H4 (cell line): ENCODE results near the gene HHEX. TPM values are rescaled to one million over a fixed set of nuclear protein-coding genes. Genes with fewer than 3 reads are reported as not detected.
A peak's percentile ranks its signal among the peaks of the same experiment; 100 is the strongest.

Experiments
- DNase-seq: peaks from one replicate; pipeline ENCODE4 v3.0.0-alpha.2; 2015; ENCODE audit warnings: low spot score
- total RNA-seq: library from RNA; depleted of rRNA; stranded (reverse); fragments of >200 nt; shearing (Covaris generic); gene quantifications from 2 replicates; pipeline ENCODE4 v1.2.3, GENCODE V29; 2014

The HHEX gene
- total RNA-seq, 1 experiment from 2014 or later, result not detected

DNA sequence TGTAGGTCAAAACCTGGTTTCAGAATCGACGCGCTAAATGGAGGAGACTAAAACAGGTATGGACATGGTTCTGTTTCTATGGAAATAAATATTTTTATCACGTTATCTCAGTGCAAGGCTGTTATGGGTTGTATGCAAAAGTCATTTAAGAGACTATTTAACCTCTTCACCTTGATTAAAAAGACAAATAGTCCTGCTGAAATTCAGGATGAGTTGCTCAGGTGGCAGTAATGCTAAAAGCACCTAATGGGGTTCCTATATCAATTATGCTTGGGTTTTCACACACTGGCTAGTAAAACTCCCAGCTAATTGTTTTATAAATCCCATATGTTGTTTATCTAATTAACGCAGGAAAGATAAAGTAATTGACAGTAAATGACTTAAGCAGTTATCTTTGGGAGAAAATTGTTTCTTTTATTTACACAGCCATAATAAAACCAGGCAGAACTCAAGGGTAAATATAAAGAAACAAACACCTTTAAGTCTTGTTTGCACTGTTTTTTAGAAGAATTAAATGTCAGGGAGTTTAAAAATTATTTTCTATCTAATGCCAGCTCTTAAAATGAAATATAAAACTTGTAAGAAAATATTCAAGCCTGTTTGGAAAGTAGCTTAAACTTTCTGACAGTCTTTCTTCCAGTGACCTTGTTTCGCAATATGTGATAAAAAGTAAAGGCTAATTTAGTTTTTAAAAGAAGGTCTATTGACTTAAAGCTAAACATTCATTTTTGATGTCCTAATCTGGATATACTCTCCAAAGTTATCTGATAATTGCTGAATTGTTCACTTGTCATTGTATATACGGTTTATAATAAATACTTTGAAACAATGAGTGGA, 3.2 kb downstream of the HHEX start:
- DNase-seq, result no peak

DNA sequence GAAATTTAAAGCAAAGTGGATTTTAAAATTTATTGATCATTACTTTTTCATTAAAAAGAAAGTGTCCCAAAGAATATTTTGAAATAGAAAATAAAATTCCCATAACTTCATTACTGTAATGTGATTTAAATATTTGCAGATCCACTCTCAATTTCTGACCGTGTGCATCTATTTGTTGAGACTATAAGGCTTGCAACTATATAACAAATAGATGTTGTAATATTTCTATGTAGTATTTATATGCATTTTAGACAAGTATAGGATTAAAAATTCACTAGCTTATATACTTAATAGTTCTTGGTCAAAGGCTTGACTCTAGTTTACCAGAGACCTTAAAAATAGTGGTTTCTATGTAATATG, 3.8 kb downstream of the HHEX start:
- DNase-seq, result no peak

DNA sequence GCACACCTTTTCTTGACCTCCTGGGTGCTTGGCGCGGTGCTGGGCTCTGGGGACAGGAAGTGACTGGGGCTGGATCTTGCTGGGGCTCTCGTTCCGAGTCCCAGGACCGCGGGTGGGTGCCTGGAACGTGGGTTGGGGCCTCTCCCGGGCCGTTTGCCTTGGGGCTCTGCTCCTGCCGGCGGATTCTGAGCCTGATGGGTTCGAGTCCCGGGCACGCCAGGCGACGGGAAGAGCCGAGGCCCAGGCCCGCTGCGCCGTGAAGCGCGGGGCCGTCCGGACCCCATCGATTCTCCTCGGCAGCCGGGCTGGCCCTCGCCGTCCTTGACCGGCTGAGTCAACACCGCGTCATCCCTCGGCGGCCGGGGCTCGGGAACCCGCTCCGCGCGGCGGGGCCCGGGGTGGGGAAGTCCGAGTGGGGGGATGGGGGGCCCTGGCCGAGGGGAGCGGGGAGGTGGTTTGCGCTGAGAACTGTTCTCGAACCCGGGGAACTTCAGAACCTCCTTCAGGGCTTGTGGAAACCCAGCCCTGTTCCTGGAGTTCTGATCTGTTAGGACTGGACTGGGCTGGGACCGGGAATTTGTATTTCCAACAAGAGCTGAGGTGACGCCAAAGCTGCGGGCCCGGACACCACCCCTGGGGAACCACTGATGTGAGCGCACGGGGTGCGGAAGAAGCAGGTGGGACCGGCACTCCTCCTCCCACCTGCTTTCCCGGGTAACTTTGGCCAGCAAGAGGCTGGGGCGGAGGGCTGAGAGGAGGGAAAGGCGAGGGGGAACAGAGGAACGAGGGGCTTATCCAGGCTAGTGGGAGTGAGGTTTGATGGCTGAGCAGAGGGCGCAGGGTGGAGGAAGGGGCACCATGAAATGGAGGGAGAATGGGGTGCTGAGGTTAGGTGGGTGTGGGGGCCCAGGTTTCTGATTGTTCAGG, 6.2 kb downstream of the HHEX start:
- DNase-seq, result no peak

DNA sequence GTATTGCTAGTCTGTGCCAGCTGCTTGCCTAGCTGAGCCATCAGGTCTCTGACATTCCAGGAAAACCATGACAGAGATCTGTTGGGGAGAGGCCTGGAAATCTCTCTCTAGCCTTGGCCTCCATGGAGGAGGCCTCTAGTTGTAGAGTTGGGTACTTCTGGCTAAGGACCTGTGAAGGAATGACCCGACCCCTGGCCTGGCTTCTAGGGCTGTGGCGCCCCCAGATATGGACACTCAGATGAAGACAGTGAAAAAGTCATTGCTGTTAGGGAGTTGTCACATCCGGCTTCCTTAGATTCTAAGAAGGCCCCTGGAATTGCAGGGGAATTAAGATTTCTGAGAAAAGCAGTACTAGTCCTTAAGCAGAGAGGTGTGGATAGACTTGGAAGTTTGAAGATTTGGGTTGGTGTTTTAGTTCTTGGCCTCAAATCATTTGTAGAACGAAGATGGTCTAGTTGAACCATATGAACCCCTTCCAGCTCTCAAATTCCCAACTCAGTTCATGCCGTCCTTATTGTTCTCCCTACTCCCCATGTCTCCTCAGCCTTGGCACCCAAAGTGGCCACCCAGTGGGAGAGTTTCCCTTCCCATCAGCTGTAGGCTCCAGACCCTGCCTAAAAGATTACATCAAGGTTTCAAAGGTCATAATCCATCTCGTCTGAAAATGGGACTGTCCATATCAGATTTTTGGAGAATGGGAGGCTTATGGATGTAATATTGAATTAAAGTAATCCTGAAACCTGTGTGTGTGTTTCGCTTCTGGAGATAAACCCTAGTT, 7.0 kb downstream of the HHEX start:
- no peak for DNase-seq

DNA sequence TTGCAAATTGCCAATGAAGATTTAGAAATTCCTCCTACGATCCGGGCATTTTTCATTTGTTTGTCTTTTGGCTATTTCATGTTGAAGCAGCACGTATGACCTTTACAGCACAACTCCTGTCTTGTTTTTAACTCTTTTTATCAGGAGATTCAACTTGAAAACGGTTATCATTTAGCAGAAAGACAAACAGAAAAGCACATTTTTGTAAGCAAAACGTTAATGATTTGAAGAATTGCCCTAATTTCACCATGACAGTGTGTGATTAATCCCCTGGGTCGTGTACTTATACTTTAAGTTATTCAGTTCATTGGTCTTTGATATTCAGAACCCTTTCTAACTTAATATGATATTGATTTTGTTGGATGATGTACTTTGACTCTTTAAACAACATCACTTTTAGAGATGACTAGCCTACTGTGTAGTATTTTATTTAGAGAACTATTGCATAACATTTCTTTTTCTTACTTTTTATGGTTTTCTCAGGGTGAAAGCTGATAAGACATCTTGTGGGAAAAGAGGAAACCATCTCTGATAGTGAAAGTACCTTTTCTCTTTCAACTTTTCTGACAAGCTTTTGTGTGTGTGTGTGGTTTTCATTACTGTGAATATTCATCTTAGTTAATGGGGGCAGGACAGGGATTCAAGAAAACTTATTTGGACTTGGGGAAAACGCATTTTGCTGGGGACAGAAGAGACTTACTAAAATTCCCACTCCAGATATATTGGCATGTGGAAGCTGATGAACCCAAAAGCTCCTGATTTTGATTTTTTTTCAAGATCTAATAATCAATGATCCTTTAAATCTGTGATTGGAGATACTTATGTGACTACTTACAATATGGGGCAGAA, 8.1 kb downstream of the HHEX start:
- no peak for DNase-seq

DNA sequence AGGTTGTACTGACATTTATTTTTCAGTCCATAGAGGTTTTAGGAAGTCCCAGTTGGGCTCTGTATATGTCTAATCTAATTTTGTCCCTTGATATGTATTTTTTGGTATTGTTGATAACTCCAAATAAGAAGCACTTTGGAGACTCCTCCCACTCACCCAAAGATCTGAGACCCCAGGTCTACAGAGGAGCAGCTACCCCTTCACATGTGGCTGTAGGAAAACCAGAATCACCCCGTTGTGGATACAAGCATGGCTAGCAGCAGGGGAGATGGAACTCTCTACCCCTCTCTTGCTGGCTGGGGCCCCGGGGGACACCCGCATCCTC, 9.4 kb downstream of the HHEX start:
- no peak for DNase-seq

DNA sequence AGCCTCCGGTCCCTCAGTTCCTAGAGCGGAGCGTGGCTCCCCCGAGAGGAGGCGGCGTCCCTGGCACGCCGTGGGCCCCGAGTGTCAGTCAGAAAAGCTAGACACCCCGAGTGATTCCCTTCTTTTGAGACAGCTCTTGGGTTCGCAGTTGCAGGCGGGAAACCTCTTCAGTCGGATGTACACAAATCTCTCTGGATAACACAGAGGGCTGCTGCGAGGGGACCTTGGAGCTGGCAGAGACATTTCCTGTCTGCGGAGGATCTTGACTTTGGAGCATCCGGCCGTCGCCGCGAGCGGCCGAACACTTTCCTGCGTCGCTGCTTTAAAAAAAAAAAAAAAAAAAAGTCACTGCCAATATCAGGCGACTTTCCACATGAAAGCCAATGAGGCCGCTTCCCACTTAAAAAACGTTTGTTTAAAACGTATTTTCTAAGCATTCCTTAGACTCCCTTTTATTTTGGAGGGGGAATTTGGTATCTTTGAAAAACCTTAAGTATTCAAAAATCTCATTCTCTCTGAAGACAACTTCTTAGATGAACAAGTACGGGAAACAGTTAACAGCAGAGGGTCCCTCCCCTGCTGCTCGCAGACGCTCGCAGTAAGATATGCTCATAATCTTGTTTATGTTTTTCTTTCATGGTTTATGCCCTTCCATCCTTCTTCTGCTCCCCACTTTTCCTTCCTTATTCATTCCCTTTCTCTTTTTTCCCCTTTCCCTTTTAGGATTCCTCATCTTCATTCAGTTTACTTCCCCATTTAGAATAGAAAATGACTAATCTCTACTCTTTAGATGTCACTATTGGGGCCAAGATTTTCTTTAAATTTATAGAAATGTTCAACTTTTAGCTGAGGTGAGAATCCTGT, 10.0 kb downstream of the HHEX start:
- DNase-seq, result peak; percentile 50

DNA sequence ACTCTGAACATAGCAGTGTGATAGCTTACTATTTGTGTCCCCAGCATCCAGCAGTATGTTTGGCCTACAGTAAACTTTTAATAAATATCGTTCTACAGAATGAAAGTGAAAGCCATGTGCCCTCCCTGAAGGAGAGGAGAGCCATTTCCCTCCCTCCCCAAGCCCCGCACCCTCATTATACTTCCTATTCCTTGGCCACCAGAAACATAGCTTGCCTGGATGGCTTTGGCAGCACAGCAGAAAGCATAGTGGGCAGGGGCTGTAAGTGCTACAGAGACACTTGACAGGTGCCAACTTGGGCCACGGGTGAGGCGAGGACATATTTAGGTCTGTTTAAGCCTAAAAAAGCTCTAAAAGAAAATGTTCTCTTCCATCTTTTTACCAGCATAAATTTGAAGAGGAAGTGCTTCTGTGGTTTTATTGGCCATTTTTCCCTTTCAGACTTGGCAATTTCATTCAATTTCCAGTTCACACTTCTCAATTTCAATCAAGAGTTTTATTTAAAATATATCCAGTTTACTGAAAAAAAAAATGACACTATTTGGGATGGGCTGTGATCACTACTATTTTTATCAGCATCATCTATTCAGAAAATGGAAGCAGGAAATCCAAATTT, 12.7 kb downstream of the HHEX start:
- peak; percentile 36 for DNase-seq

DNA sequence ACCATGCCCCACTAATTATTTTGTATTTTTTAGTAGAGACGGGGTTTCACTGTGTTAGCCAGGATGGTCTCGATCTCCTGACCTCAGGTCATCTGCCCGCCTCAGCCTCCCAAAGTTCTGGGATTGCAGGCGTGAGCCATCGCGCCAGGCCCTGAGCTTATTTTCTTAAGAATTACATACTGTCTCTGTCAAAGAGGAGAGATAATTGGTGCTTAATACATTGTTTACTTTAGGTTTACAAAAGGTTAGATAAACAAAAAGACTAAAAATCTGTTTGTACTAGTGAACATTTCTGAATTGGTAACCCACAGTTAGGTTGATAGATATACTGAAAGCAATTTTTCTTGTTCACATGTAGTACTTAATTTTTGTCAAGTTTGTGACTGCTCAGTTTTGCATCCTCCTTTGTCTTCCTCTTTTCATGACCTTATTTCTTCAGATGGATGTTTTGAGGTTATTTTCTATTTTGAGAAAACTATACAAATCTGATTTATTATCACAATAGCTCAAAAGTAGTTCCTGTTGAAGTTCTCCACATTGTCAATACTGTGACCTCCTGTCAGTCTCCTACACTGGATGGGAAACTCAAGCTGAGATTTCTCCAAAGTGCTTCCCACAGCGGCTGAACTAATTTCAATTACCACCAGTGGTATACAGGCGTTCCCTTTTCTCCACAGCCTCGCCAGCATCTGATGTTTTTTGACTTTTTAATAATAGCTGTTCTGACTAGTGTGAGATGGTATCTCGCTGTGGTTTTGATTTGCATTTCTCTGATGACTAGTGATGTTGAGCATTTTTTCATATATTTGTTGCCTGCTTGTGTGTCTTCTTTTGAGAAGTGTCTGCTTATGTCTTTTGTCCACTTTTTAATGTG, 22.5 kb downstream of the HHEX start:
- no peak for DNase-seq

DNA sequence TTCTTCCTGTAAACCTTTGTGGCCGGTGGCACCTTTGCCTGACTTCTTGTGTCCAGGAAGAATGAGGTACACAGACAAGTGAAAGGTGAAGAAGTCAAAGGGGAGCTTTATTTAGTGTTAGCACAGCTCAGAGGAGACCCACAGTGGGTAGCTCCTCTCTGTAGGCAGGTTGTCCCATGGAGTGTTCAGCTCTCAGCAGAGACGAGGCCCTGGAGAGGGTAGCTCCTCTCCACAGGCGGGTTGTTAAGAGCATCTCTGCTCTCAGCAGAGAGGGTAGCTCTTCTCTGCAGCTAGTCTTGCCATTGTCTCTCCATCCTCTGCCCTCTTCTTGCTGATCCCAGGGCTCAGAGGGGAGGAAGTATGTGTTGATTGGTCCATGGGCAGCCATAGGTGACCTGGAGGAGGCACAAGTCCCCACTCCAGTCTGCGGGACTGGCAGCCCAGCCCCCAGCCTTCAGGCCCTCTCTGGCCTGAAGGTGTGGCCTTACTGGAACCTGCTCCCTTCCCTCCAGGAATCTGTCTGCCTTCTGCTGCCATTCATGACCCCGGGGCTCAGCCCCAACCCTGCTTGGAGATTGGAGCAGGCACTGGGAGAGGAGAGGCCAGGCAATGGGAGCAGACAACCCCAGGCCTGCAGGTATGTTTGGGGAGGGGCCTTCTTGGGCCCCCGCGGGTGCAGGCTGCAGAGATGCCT, 24.5 kb downstream of the HHEX start:
- no peak for DNase-seq

DNA sequence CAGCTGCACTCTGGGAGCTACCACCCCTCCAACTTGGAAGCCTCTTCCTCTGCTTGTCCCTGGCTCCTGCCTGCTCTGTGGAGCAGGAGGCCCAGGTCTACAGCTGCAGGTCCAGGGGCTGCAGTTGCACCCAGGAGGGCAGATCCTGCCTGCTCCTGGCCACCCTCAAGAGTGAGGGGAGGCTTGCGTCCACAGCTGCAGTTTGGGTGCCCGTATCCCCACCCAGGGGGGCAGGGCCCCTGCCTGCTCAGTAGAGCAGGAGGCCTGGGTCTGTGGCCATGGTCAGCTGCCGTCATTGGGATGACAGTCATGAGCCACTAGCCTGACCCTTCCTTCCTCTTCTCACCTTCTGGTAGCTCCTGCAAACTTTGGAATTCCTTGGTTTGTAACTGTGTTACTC, 25.1 kb downstream of the HHEX start:
- DNase-seq, result no peak

DNA sequence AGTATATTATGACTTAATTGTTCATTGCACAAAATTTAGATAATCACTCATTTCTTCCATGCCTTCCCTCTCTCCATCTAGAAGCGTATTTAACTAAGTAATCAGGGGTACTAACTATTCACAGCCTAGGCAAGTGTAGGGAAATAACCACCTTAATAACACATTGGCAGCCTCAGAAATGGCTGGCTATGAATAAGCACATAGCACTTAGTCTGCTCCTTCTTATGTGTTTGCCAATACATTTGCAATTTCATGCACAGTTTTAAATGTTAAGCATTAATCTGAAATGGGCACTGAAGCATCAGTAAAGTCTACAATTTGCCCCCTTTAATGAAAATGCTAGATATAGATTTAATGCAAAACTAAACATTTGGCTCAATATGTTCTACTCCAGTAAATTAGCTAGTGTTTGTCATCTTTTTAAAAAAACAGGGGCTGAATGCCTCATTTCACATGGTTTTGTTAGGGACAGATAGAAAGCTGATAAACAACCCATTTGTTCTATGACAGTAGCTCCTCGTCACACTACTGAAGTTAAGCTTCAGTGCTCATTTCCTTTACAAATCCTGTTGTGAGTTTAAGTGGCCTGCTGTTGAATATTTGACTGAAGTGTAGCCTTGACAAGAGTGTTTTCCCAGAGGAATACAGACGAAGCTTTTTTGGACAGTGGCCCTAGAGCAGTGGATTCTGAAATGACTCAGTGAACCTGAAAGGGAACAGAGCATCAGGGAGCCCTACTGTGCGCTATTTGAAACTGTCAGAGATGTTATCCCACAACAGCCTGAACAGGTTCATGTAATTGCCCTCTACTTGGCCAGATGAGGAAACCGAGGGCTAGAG, 30.5 kb downstream of the HHEX start:
- no peak for DNase-seq

DNA sequence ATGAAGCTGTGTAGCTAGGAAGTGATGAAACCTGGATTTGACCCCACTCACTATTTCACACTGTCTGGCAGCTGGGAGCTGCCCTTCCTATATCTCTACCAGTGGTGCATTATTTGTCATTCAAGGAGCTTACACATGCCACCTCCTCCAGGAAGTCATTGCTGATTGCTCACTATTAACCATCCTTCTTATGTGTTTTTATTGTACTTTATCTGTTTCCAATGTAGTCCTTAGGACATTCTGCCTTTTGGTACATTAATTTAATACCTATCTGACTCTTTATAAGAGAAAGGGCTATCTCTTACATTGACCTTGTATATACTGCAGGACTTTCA, 31.0 kb downstream of the HHEX start:
- DNase-seq, result no peak

DNA sequence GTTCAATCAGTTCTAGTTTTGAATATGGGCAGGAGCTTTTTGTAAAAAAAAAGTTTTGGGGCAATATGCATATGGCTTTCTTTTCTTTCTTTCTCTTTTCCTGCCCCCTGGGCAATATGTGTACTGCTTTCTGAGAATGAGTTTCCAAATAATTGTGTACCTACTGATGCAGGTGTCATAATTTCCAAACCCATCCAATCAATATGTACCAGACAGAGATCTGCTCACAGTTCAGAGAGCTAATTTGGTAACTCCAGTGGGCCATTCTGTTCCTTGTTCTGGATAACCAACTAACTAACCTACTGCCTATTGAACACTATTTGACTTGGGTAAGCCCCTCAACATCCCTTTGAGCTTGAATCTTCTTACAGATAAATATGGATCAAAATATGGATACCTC, 32.6 kb downstream of the HHEX start:
- DNase-seq, result no peak

DNA sequence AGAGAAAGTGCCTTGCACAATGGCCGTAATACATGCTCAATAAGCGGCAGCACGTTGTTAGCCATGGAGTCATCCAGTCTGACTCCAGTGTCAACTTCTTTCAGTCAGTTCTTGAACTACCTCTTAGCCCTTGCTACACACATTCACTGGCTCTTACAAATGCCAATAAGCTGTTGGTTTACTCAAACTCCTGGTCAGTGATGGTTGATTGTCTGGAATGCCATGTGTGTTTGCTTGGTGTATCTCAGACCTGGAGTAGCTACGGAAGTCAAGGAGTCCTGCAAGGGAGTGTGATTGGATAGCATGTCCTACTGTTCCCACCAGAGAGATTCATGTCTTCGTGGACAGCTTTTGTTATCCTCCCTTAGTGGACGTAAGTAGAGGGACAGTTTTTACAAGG, 37.4 kb downstream of the HHEX start:
- no peak for DNase-seq

DNA sequence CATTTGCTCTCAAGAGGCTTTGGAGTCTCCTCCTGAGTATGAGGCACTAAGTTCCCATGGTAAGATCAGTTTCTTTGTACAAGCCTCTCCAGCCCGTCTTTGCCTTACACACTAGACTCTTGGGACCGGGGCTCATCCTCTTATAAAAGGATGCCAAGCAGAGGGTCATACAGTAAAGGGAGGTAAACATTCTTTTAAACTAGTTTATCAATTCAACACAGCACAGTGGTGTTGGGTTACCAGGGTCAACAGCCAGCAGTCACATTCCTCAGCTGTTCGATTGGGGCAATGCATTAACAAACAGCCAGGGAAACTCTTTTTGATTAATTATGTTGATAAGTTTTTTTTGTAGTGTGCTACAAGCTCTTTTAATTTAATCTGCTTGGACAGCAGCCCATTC, 37.8 kb downstream of the HHEX start:
- no peak for DNase-seq

DNA sequence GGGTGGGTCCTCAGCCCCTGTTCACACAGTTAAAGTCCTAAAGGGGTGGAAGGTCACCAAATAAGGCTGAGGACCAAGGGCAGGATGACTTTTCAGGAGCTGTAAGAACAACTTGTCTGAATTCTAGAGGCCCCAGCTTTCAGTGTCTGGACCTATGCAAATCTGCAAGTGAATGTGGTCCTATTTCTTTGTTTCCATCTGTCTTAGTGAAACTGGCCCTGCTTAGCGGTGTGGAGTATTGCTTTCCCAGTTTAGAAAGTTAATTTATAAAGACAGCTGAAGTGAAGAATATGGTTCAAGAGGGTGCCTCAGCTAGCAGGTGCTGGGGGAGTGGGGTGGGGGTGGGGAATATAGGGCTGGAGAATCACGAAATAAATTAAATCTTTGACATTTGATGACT, 40.1 kb downstream of the HHEX start:
- no peak for DNase-seq

DNA sequence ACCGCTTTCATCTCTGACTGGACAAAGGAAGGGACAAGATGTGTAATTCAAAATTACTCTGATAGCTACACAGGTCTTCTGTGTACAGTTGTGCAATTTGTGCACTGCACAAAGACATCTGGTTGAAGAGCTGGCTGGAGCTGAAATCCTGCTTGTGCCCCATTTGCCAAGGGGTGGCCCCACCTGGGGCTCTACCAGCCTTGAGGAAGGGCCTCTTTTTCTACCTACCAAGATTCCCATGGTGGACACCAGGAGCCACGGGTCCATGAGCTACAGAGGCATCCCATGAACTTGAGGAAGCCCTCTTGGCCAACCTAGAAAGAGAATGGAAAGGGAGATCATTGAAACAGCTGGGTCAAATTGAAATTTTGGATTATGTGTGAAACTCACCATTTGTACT, 43.2 kb downstream of the HHEX start:
- no peak for DNase-seq
